Mesenchymal stem cell (in vitro differentiated cells and primary cell): ENCODE results near the gene EXOG.

Source experiments
- DNase-seq: peaks from one replicate; pipeline ENCODE4 v3.0.0-alpha.2; 2013
- H2AFZ ChIP-seq: one replicate; pipeline ENCODE4 v1.6.1; 2013; ENCODE audit warnings: low read depth, mild to moderate bottlenecking, control low read depth, inconsistent platforms, low read length, moderate library complexity
- H2AK5ac ChIP-seq: 2 replicates; pipeline ENCODE4 v1.6.1; 2013; ENCODE audit warnings: low read length, moderate library complexity, mild to moderate bottlenecking, inconsistent platforms; ENCODE audit not compliant: severe bottlenecking
- H2BK120ac ChIP-seq: one replicate; pipeline ENCODE4 v1.6.1; 2013; ENCODE audit warnings: low read depth, mild to moderate bottlenecking, inconsistent platforms, low read length, moderate library complexity
- H2BK12ac ChIP-seq, 2 experiments: one replicate each; pipeline ENCODE4 v1.6.1; 2013; ENCODE audit warnings: inconsistent platforms in 2 of 2, low read length in 2 of 2, mild to moderate bottlenecking in 2 of 2, moderate library complexity in 2 of 2, control low read depth in 1 of 2
- H2BK15ac ChIP-seq: one replicate; pipeline ENCODE4 v1.6.1; 2013; ENCODE audit warnings: mild to moderate bottlenecking, low read depth, inconsistent platforms; ENCODE audit not compliant: poor library complexity, severe bottlenecking
- H2BK5ac ChIP-seq: 2 replicates; pipeline ENCODE4 v1.6.1; 2013; ENCODE audit warnings: low read depth, mild to moderate bottlenecking, low read length, control low read depth, inconsistent platforms; ENCODE audit not compliant: poor library complexity, severe bottlenecking
- H3K14ac ChIP-seq, 2 experiments: one replicate each; pipeline ENCODE4 v1.6.1; 2013; ENCODE audit warnings: inconsistent platforms in 2 of 2, low read length in 2 of 2, control low read depth in 1 of 2, mild to moderate bottlenecking in 1 of 2, moderate library complexity in 1 of 2
- H3K18ac ChIP-seq, 2 experiments: one replicate each; pipeline ENCODE4 v1.6.1; 2013; ENCODE audit warnings: inconsistent platforms in 2 of 2, low read length in 2 of 2, control low read depth in 1 of 2, low read depth in 1 of 2, mild to moderate bottlenecking in 1 of 2
- H3K23ac ChIP-seq, 2 experiments: one replicate each; pipeline ENCODE4 v1.6.1; 2013; ENCODE audit warnings: inconsistent platforms in 2 of 2, low read length in 2 of 2, mild to moderate bottlenecking in 2 of 2, moderate library complexity in 2 of 2, control low read depth in 1 of 2
- H3K27ac ChIP-seq: 2 replicates; pipeline ENCODE4 v1.5.1; 2013; ENCODE audit warnings: mild to moderate bottlenecking, moderate library complexity, low read length, control low read depth, inconsistent platforms; ENCODE audit not compliant: poor library complexity, severe bottlenecking
- H3K27me3 ChIP-seq, 2 experiments: 2 replicates each; pipeline versions ENCODE4 v1.6.1 to v1.7.0; 2013; ENCODE audit warnings: low read length in 2 of 2, mild to moderate bottlenecking in 2 of 2, moderate library complexity in 2 of 2, control low read depth in 1 of 2, inconsistent platforms in 1 of 2; ENCODE audit not compliant: control insufficient read depth in 1 of 2, insufficient read depth in 1 of 2
- H3K36me3 ChIP-seq, 2 experiments: 2 replicates each; pipeline versions ENCODE4 v1.6.1 to v1.7.0; 2013; ENCODE audit warnings: low read length in 2 of 2, control low read depth in 1 of 2, inconsistent platforms in 1 of 2, low read depth in 1 of 2, mild to moderate bottlenecking in 1 of 2; ENCODE audit not compliant: insufficient read depth in 2 of 2, control insufficient read depth in 1 of 2
- H3K4ac ChIP-seq, 2 experiments: one replicate each; pipeline ENCODE4 v1.6.1; 2013; ENCODE audit warnings: inconsistent platforms in 2 of 2, low read length in 2 of 2, mild to moderate bottlenecking in 2 of 2, moderate library complexity in 2 of 2, control low read depth in 1 of 2, low read depth in 1 of 2
- H3K4me1 ChIP-seq: 2 replicates; pipeline ENCODE4 v1.6.1; 2013; ENCODE audit warnings: low read depth, low read length, control low read depth; ENCODE audit not compliant: control insufficient read depth, insufficient read depth
- H3K4me2 ChIP-seq: 2 replicates; pipeline ENCODE4 v1.6.1; 2013; ENCODE audit warnings: low read length, mild to moderate bottlenecking, inconsistent platforms; ENCODE audit not compliant: poor library complexity, severe bottlenecking
- H3K4me3 ChIP-seq, 2 experiments: 2 replicates each; pipeline versions ENCODE4 v1.5.1 to v1.7.0; 2013; ENCODE audit warnings: low read length in 2 of 2, mild to moderate bottlenecking in 2 of 2, control low read depth in 1 of 2, low read depth in 1 of 2; ENCODE audit not compliant: insufficient read depth in 1 of 2
- H3K79me1 ChIP-seq: replicated peaks from 2 replicates; pipeline ENCODE4 v1.6.1; 2013; ENCODE audit warnings: mild to moderate bottlenecking, control low read depth, low read length, inconsistent platforms; ENCODE audit not compliant: poor library complexity, severe bottlenecking
- H3K9ac ChIP-seq: 2 replicates; pipeline ENCODE4 v1.7.0; 2013; ENCODE audit warnings: mild to moderate bottlenecking, low read length, moderate library complexity
- H3K9me3 ChIP-seq: 2 replicates; pipeline ENCODE4 v1.7.0; 2013; ENCODE audit warnings: mild to moderate bottlenecking, low read length; ENCODE audit not compliant: control insufficient read depth
- H4K8ac ChIP-seq: one replicate; pipeline ENCODE4 v1.6.1; 2013; ENCODE audit warnings: inconsistent platforms, mild to moderate bottlenecking, low read length, moderate library complexity
- H4K91ac ChIP-seq: one replicate; pipeline ENCODE4 v1.6.1; 2013; ENCODE audit warnings: mild to moderate bottlenecking, low read length, inconsistent platforms
- WGBS: methylation state at CpG from one replicate; pipeline ENCODE4 v1.1.7; 2013; ENCODE audit warnings: mixed read lengths; 5-methylcytosine and 5-hydroxymethylcytosine counted together

Gene EXOG

GRCh38 chr3:38543586-38543985 lies 47.4 kb downstream of the EXOG start:
- Histone ChIP-seq H2BK120ac (no peak overlapping the region), H3K14ac (no peak overlapping the region), H3K4me2 (no peak overlapping the region), H3K18ac (no peak overlapping the region), H2BK5ac (no peak overlapping the region), H2AK5ac (no peak overlapping the region), H3K79me1 (no peaks in the 10 kb centered on the region), H4K8ac (no peak overlapping the region), H3K27me3 (peaks cover 14 to 24% of the 10 kb centered on the region in 2 experiments), H3K27ac (no peak overlapping the region), H2AFZ (no peak overlapping the region), H4K91ac (no peak overlapping the region), H3K23ac (no peak overlapping the region), H2BK15ac (no peak overlapping the region), H3K36me3 (no peaks in the 10 kb centered on the region), H3K9me3 (no peaks in the 10 kb centered on the region), H3K4ac (no peak overlapping the region), H3K4me3 (no peak overlapping the region), H3K9ac (no peak overlapping the region), H3K4me1 (peaks cover 28% of the 10 kb centered on the region), H2BK12ac (no peak overlapping the region)
- WGBS = 72% methylated on average over 7 of the region's 7 CpGs
- no peak for DNase-seq

- WGBS = 82% methylated on average over 3 of the region's 3 CpGs
- Histone ChIP-seq H3K14ac (peak overlapping the region in 1 of 2 experiments; percentile 20), H3K36me3 (no peaks in the 10 kb centered on the region), H3K4me1 (peaks cover 22% of the 10 kb centered on the region), H3K23ac (peak overlapping the region in 1 of 2 experiments; percentile 21), H4K91ac (no peak overlapping the region), H3K9ac (no peak overlapping the region), H3K4ac (no peak overlapping the region), H3K9me3 (no peaks in the 10 kb centered on the region), H3K4me3 (no peak overlapping the region), H3K18ac (no peak overlapping the region), H2BK120ac (no peak overlapping the region), H2AFZ (no peak overlapping the region), H3K27ac (no peak overlapping the region), H4K8ac (no peak overlapping the region), H3K79me1 (no peaks in the 10 kb centered on the region), H3K27me3 (peaks cover 14 to 25% of the 10 kb centered on the region in 2 experiments), H2BK12ac (no peak overlapping the region), H3K4me2 (no peak overlapping the region), H2BK5ac (peak overlapping the region; percentile 25), H2BK15ac (no peak overlapping the region), H2AK5ac (no peak overlapping the region)
- no peak for DNase-seq
Observed at GRCh38 chr3:38544926-38545325, 48.8 kb downstream of the EXOG start.

GRCh38 chr3:38545550-38545949 lies 49.4 kb downstream of the EXOG start:
- DNase-seq = no peak
- Histone ChIP-seq H3K23ac (peak overlapping the region in 1 of 2 experiments; percentile 36), H3K18ac (no peak overlapping the region), H2BK5ac (no peak overlapping the region), H3K9me3 (no peaks in the 10 kb centered on the region), H4K8ac (no peak overlapping the region), H3K4me3 (no peak overlapping the region), H3K14ac (no peak overlapping the region), H4K91ac (no peak overlapping the region), H3K4me1 (peaks cover 22% of the 10 kb centered on the region), H2AFZ (no peak overlapping the region), H2BK120ac (no peak overlapping the region), H3K27ac (no peak overlapping the region), H3K79me1 (no peaks in the 10 kb centered on the region), H3K27me3 (peaks cover 14 to 25% of the 10 kb centered on the region in 2 experiments), H3K4me2 (no peak overlapping the region), H3K4ac (no peak overlapping the region), H3K36me3 (no peaks in the 10 kb centered on the region), H2BK15ac (no peak overlapping the region), H2AK5ac (no peak overlapping the region), H3K9ac (no peak overlapping the region), H2BK12ac (no peak overlapping the region)
- WGBS = 97% methylated on average over 1 of the region's 1 CpG

GRCh38 chr3:38545983-38546382 lies 49.8 kb downstream of the EXOG start:
- Histone ChIP-seq H2BK120ac (no peak overlapping the region), H3K27ac (no peak overlapping the region), H3K9ac (no peak overlapping the region), H2AFZ (no peak overlapping the region), H3K4me3 (no peak overlapping the region), H2AK5ac (no peak overlapping the region), H2BK15ac (no peak overlapping the region), H3K23ac (no peak overlapping the region), H2BK5ac (no peak overlapping the region), H3K18ac (no peak overlapping the region), H3K9me3 (no peaks in the 10 kb centered on the region), H3K27me3 (peaks cover 14 to 25% of the 10 kb centered on the region in 2 experiments), H3K14ac (no peak overlapping the region), H4K91ac (no peak overlapping the region), H3K4me2 (no peak overlapping the region), H3K36me3 (no peaks in the 10 kb centered on the region), H4K8ac (no peak overlapping the region), H3K4ac (no peak overlapping the region), H3K79me1 (no peaks in the 10 kb centered on the region), H3K4me1 (peaks cover 22% of the 10 kb centered on the region), H2BK12ac (no peak overlapping the region)
- 85% methylated on average over 4 of the region's 4 CpGs for WGBS
- DNase-seq = no peak
